H54 (cell line): ENCODE results near the gene DCTN1.
"Not testable (repeated sequence)": the region's sequence is repeated elsewhere in the genome, so short reads cannot be mapped to it uniquely, and the experiment has no call there.

Experiments used
- DNase-seq: peaks from one replicate; pipeline ENCODE4 v3.0.0; 2011; ENCODE audit warnings: low spot score, mixed read lengths; ENCODE audit not compliant: insufficient read length
- FAIRE-seq: peaks from 3 replicates; lab custom pipeline; 2011; peaks lifted over from hg19 to GRCh38; lab: Jason Lieb, UNC
- POLR2A ChIP-seq: IDR thresholded peaks from 2 replicates; pipeline ENCODE4 v1.6.1; 2011; ENCODE audit warnings: low read depth, mild to moderate bottlenecking, low read length

Gene DCTN1

GRCh38 chr2:74369976-74370375, 10.1 kb downstream of the DCTN1 start:
- DNase-seq (no peak), FAIRE-seq (no peak)

DNA sequence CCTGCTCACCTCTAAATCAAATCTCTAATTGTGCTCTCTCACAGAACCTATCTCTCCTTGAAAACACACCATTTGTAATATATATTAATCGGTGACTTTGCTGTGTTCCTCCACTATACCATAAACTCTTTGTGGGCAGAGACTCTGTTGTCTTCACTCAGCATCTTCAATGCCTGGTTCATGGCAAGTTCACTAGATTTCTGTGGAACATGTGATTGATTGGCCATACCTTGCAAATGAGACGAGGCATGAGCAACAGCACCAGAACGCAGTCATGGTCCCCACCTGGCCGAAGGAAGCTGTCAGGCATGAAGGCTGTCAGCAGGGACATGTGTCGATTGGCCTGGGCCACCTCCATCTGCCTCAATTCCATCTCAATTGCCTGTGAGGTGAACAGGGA, 11.6 kb downstream of the DCTN1 start:
- no peak for TF ChIP-seq POLR2A
- DNase-seq (no peak), FAIRE-seq (no peak)

More at GRCh38 chr2:74369976-74370375, 10.1 kb downstream of the DCTN1 start:
- no peak for TF ChIP-seq POLR2A

GRCh38 chr2:74367789-74368188, 12.3 kb downstream of the DCTN1 start:
- FAIRE-seq (no peak), DNase-seq (no peak)
- TF ChIP-seq POLR2A, result no peak

DNA sequence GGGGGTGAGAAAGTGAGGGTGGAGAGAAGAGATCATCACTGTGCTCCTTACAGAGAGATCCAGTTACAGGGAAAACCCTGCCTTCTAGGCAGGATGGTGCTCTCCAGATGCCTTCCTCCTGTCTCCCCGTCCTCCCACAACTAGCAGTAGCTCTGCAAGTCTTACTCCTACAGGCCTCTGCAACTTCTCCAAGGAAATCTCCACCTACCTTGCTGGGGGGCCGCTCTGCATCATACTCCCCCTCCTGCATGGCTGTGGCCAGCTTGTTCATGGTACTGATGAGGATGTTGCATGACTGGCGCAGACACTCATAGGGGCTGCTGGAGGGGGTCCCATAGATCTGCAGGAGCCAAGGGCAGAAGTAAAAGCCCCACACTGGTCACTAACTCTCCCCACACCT, 14.1 kb downstream of the DCTN1 start:
- no peak for TF ChIP-seq POLR2A
- no peak for FAIRE-seq
- DNase-seq, result no peak

- no peak for FAIRE-seq
- DNase-seq, result no peak
- TF ChIP-seq POLR2A, result no peak
Observed at GRCh38 chr2:74364533-74365505, 15.3 kb downstream of the DCTN1 start.

DNA sequence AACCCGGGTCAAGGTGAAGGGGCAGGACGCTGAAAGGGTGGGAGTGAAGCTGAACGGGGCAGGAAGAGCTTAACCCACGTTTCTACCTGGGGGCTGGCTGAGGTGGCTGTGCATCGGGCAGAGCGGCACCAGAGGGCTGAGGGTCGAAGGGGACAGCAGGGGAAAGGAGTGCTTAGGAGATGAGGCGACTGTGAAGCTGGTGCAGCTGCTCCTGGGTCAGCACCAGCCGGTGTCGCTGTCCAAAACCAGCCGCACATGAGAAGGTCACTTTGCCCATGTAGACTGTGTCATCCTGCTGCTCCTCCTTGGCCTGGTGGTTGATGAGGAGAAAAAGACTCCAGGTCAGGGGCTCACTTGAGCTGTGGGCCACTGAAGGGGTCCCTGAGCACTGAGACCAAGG, 18.8 kb downstream of the DCTN1 start:
- DNase-seq, result no peak
- TF ChIP-seq POLR2A, result no peak
- FAIRE-seq, result no peak

DNA sequence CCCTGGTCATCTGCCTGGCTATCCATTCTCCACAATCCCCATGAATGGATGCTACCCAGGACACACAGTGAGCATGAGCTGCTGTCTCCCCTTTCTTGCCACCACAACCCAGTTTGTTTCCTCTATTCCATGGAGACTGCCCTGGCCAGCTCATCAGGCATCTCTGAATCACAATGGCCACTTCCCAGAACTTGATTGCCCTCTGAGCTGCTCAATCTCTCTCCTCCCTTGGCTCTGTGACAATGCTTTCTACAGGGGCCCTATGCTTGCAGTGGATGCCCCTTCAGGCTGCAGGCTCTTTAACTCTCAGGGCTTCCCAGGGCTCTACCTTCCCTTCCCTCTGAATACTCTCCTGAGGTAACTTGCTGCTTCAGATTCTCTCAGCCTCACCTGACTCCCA, 22.5 kb downstream of the DCTN1 start:
- no peak for DNase-seq
- no peak for FAIRE-seq
- no peak for TF ChIP-seq POLR2A

DNA sequence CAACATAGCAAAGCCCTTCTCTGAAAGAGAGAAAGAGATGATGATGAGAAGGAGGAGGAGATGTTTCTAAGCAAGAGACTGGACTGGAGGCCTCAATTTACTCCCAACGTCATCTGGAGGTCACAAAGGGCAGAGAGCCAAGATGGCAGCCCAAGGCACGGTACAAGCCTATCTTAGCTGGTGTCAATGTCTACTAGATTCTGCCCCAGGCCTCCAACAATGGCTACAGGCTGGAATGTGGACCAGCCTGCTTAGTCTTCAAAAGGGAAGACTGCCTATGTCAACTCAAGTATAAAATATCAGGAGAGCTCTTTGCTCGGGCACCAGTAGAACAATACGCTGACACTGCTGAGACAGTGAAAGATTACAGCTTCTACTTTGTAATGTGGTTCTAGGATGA, 30.2 kb downstream of the DCTN1 start:
- DNase-seq (no peak), FAIRE-seq (no peak)
- no peak for TF ChIP-seq POLR2A

- DNase-seq, result no peak
- TF ChIP-seq POLR2A, result no peak
- no peak for FAIRE-seq
Observed at GRCh38 chr2:74347742-74348141, 32.4 kb downstream of the DCTN1 start.

DNA sequence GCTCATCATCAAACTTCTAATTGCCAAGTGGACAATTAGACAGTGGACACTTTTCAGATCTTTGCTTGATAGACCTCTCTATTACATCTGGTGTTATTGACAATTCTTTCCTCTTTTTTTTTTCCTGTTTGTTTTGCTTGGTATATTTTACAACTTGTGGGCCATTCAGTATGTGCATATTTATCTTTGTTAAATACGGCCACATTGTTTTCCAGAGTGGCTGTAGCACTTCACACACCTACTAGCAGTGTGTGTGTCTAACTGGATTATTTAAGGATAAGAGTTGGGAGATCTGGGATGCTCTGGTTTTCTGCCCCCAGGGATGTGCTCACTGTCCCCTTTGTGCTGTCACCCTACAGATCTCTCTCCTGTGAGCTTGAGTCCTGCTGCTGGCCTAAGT, 32.8 kb downstream of the DCTN1 start:
- DNase-seq (no peak), FAIRE-seq (no peak)

DNA sequence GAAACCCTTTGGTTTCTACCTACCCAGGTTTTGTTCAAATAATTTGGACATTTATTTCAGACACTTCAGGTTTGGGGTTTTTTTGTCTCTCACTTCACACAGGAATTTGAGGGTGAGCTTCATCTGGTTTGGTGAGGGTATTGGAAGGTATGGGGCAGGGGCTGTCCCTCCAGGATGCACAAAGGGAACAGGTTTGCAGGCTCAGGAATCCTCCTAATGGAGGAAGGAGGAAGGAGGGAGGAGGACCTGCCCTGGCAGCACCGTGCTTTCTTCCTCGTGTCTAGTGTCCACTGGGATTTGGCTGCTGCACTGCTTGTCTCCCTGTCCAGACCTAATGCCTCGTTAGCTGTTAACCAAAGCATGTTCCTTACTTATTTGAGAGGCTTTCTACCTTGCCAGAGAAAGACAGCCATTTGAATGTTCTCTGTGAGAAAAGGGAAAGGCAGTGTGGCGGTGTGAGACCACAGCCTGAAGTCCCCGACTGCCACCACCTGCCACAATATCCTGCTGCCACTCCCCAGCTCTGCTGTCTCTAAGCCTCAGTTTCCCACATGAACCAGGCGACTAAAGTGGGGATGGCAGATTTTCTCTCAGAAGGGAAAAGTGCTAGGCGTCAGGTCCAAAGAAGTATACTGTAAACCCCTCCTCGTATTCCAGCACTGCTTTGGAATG, 34.7 kb downstream of the DCTN1 start:
- DNase-seq (no peak), FAIRE-seq (no peak)

More for the DNA sequence above, 32.8 kb downstream of the DCTN1 start:
- no peak for TF ChIP-seq POLR2A

GRCh38 chr2:74343316-74343715, 36.8 kb downstream of the DCTN1 start, which contains the start of gene SLC4A5:
TSS of gene SLC4A5 (minus strand) at chr2:74343416. CDS start at chr2:74315023, 28,393 bp downstream.
- FAIRE-seq (no peak), DNase-seq (no peak)
- no peak for TF ChIP-seq POLR2A

More for the DNA sequence above, 34.7 kb downstream of the DCTN1 start:
- TF ChIP-seq POLR2A, result no peak

- not testable (repeated sequence) for FAIRE-seq, DNase-seq
Observed at GRCh38 chr2:74336227-74336626, 43.9 kb downstream of the DCTN1 start.

DNA sequence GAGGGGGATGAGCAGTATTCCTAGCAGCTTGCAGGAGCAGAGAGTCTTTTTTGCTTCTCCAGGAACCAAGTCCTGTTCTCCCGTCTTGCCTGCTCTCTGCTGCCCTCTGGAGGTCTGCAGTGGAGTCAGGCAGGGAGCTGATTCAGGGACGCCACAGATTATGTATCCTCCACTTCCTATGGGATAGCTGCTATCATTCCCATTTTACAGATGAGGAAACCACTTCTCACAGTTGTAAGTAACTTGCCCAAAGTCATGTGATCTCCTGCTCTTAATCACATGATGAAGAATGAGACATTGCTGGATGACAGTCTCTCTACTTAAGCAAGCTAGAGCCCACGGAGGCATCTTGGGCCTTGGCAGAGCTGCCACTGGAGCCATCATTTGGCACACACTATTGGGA, 45.2 kb downstream of the DCTN1 start:
- peak; percentile 20 for FAIRE-seq
- DNase-seq, result peak; percentile 64
- TF ChIP-seq POLR2A, result no peak

DNA sequence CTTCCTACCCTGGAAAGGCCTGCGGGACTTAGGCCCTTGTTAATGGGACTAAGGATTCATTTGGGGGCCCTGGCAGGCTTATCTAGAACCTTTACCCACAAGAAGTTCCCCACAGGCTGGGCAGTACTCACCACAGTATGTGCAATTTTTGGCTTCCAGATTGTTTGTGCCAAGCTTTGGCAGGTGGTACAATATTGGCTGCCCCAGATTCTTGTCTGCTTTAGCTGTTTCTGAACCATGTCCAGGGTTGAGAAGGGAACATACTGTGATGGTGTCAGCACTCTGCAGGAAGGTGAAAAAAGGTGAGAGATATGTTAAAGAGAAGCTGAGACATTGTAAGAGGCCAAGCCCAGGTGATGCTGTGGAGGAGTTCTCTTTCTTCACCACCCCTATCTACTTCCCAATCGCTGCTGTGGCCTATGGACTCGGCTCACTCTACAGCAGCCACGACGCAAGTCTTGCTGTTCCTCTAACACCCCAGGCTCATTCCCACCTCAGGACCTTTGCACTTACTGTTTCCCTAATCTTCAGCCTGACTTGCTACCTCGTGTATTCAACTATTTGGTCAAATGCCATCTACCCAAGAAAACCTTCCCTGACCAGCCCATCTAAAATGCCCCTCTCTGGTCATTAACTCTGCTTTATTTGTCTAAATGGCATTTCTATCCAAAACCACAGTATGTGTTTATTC, 46.1 kb downstream of the DCTN1 start:
- FAIRE-seq, result no peak
- TF ChIP-seq POLR2A, result no peak
- no peak for DNase-seq
